NCI-H82 treated with DMSO at 0.1 percent for 48 hours (cell line): ENCODE measurements around the gene FBXW4.
A peak's percentile ranks its signal among the peaks of the same experiment; 100 is the strongest.

ENCODE experiments used
- DNase-seq: peaks from one replicate; lab custom pipeline; 2025; ENCODE audit not compliant: unreplicated experiment; lab: John Stamatoyannopoulos, UW

FBXW4 gene

DNA sequence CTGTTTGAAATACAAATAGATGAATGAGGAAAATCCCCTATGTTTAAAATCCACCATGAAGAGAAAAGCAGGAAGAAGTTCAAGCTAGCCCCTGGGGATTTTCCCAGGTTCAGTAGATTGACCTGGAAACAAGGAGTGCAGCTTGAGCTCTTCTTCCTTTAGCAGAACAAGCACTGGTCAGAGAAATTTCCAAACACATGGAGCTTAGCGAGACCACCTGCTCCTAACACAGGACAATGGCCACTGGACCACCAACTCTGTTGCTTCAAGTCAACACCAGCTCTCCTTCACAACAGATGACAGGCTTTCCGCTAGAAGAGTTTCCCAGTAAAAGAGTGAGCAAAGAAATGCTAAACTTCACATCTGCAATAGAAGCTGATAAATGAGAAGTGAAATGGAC lies 9.4 kb upstream of the FBXW4 start:
- DNase-seq: no peak

DNA sequence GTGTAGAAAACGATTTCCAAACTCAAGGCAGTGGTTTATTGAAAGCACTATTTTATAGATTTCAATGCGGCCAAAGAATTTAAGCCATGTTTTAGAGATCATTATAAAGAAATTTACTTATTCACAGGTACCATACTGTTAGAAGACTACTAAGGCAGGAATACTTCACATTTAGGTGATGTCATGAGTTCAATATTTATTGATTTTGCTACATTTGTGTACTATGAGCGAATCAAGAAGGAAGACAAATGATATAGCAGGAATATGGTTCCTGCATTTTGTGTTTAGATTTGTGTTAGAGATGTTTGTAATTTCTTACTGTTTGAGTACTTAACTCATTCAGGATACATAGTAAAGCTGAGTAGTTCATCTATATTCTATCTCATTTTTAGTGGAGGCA lies 1.7 kb upstream of the FBXW4 start:
- no peak for DNase-seq

DNA sequence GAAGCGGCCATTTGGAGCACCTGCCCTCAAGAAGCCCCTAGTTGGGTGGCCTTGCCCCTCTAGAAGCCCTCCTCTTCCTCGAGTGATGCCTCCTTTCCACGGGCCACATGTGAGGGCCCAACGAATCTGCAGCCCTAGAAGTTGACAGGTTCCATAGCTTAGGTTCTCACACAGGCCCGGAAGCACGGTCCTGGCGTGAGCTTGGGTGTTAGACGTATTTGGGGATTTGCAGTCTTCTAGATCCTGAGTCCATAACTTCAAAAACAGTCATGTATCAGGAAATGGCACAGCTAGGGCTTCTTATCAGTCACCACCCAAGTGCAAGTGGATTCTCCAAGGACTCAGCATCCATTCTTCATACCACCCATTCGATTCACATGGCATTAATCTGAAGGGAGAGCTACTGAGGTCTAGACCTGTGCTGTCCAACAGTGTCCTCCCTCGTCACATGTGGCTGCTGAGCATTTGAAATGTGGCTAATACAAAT lies 477 bp upstream of the FBXW4 start:
- no peak for DNase-seq

DNA sequence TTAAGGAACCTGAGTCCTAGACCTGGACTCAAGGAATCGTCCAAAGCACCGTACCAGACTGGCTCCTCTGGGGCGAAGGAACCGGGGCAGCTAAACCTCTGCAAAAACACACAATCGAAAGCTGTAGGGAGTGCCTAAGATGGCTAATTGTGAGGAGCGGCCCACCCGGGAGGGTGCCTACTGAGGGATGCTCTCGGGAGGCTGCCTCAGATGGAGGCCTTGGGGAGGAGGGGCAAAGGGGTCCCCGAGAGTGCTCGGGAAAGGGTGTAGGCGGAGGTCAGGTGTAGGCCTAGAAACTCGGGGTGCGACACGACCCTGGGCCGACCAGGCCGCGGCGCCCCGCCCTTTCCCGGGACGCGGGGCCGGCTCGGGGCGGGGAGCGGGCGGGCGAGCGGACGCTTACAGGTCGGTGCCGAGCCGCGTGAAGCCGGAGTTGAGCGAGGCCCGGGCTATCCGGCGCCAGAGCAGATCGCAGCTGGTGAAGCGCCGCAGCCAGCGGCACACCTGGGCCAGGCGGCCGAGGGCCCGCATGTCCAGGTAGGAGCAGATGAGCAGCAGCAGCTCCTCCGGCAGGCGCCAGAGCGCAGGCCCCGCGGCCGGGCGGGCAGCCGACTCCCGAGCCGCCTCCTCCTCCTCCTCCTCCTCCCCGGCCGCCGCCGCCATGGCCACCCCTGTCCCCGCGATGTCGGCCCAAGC lies 844 bp downstream of the FBXW4 start:
- DNase-seq: no peak

DNA sequence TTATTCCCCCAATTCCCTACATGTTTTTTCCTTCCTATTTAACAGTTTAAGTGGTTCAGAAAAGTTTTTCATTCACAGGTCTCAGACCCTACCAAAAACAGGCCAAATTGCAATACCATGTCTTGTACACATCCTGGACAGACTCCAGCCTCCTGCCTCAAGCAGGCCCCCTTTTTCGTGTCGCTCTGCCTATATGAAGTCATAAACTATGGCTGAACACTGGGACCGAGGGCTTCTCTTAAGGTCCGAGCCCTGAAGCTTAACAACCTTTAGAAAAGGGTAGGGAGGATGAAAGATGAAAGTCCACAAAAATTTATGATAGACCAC lies 1.4 kb downstream of the FBXW4 start:
- no peak for DNase-seq

DNA sequence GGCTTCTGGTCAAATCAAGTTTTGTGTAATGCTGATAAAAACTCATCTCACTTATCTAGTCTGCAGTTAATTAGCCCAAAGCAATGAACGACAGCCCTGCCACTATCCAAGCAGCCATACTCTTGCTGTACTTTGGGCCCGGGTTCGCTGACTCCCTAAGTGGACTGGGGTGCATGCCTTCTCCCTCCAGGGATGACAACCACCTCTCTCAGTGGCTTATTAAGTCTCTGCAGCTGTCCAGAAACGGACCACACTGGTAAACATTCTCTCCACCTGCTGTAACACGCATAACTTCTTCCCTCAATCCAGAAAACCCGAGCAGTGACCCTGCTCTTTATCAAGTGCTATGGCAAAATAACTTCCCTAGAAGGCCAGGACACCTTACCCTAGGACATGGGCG lies 3.9 kb downstream of the FBXW4 start:
- DNase-seq: no peak

DNA sequence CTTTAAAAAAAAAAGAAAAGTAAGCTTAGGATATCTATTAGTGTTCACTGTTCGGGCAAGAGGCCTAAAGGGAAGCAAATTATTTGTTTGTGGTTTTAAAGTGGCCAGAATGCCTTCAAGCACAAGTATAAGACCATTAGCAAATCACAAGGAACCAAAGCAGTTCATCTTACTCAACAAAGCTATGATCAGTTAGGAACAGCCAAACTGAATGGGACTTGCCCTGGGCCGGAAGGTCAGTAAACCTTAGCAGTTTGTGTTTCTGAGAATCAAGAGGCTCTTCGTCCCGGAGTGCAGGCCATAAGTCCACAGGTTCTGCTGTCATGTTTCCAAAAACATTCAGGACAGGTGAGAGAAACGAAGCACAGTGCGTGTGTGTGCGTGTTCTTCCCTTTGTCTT lies 4.5 kb downstream of the FBXW4 start:
- no peak for DNase-seq

DNA sequence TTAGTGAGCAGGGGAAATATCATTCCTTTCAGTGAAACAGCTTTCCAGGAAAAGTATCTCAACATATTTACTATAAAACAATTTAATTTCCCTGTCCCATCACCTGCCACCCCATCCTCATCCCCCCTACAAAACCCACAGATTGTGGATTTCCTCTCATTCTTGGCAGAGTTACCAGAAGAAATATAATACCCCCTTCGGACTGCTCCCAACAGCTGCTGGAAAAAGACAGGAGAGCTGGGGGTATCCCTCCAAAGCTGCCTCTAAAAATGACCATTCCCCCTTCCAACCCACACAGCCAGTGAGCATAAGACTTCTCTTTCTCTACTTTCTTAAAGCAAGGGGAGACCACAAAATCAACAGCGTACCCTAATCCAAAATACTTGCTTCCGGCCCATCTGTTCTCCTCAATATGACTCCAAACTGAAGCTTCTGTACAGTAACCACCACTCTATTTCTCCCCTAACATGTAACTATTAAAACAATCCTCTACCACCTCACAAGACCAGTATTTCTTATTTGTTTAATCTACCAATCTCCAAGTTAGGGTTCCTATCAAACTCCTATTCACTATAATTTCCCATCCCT lies 7.8 kb downstream of the FBXW4 start:
- no peak for DNase-seq

DNA sequence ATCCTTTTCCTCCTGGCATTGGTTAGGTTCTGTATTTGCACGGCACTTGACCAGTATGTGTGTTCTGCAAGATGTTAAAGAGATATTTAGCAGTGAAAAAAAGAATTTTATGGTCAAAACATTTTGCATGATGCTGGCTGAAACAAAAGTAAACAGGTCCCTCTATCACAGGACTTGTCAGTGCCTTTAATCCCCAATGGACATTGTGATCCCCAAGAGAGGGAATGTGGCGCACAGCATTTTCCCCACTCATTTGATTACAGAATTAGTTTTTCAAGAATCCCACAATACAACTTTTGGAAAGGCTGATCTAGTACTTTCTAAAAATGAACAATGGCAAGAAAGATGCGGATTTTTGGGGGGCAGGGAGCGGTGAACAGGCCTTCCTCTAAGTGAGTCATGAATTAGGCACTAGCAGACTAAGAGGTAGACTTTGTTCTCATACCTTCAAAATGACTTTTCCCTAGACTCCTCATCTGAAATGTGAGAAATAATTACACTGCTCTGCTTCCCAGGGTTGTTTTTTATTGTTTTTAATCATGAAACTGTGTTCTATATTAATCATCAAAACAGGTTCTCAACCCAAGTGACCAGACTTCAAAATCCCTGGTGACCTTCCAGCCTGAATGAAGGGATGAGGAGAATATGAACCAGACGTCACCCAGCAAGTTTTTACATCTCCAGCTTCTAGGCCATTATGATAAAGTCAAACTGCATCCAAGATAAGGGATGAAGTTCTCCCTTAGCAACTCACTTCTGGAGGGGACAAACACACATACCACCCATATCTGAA lies 8.6 kb downstream of the FBXW4 start:
- DNase-seq: no peak

DNA sequence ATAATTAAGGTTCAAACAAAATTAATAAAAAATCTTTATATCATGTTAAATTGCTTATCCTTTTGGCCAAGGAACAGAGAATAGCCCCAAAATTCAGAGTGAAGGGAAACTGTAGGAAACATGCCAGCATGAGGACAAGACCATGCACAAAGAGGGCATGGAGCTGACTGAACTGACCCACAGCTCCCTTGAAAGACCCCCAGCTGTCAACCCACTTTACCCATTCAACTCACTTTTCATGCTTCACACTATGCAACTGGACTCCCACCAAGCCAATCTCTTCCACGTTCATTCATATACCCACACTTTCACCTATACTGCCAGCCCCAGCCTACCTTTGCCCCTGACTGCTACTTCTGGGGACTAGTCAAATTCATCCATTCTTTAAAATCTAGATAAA lies 10.2 kb downstream of the FBXW4 start:
- no peak for DNase-seq

DNA sequence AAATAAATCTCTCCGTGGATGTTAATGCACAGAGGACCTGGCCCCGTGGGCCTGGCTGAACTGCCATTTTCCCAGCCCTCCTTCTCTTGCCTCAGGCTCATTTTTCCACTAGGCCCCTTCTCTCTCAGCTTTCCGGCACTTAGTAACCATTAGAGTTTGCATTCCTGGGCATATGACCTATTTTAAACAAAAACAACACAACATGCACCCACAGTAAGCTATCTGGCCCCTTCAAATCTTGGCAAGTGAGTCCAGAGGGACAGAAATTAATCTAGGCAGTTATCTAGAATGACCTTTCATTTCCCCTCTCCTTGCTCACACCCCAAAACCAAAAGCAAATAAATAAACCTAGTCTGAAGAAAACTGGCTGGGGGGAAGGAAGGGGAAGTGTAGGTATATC lies 11.7 kb downstream of the FBXW4 start:
- no peak for DNase-seq

DNA sequence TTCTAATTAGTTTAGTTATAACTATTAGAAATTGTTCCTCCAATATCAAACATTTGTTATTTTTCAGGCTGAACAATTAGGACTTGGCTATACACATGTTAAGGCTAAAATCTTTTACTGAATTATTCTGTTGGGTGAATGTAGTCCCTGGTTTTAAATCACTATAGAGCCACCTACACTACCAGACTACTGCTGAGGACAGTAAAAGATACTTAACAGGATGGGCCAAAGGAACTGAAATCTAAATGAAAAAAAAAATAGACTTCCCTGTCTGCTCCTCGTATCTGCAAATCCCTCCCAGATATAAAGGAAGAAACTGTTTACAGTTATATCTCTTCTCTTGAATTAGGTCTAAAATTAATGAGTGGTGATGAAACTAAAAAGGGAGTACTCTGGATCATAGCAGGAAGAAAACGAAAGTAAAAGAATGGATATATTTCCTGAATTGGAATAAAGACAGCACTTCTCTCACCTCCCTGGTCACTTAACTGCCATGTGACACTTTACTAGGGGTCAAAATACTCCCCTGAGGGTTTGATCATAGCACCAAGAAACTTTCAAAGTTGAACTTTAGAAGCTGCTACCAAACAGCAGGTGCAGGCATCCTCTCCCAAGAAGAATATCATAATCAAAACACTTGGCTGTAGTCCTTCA lies 12.7 kb downstream of the FBXW4 start:
- DNase-seq: no peak

DNA sequence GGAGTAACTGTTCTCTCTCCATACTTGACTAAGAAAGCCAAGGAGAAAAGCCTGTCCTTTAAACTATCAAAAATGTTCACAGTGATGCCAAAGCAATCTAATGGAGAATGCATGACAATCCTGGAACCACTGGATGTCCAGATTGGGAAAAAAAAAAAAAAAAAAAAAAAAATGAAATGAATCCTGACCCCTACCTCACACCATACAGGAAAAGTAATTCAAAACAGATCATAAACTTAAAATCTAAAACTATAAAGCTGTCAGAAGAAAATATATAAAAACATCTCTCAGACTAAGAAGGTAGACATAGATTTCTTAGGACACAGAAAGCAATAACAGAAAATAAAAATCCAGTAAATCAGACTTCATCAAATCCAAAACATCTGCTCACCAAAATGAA lies 18.4 kb downstream of the FBXW4 start:
- no peak for DNase-seq

DNA sequence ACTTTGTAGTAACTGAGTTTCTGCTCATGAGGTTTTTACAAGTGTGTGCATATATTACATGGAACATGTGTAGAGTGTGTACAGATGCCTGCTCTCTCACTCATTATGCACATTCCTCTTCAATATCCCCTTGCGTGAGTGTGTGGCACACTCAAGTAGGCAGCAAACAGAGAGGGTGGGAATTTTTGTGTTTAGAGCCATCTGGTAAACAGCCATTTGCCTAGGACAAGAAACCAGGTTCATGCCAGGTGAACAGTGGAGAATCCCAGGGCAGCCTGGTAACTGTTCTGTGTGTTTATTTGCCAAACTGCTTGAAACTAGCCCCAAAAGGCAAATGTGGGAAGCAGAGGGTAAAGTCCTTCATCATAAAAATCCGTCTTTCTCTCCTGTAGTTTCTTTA lies 19.9 kb downstream of the FBXW4 start:
- no peak for DNase-seq

DNA sequence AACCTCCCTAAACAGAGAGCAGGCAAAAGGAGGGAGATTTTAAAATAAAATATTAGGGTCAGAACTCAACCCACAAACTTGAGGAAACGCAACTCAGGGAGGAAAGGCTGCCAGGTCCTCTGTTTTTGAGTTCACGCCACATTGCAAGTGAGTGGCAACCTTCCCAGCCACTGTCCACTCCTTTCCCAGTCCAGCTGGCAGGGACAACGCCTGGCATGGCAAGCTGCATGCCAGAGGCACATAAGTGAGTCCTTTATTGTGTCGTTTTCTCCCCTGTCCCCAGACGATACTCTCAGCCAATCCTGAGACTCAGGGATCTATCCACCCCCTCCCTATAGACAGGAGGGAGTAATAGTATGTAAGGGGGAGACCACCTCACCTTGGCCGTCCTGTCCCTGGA lies 22.4 kb downstream of the FBXW4 start:
- DNase-seq: no peak

DNA sequence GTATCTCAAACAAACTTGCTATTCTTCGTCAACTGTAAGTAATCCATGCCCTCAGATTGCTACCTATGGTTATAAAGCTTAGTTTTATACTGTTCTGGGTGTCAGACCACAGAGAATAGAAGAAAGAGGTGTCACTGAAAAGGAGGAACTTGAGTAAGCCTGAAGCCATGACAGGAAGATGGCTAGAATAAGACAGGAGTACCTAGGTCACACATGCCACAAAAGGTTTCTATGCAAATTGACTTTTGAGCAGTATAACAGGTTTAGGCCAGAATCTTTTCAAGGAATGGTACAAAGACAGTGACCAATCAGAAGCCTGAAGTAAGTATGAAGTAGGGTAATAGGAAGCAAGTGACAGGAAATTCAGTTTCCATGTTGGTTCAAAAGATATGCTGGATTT lies 23.5 kb downstream of the FBXW4 start:
- DNase-seq: no peak

DNA sequence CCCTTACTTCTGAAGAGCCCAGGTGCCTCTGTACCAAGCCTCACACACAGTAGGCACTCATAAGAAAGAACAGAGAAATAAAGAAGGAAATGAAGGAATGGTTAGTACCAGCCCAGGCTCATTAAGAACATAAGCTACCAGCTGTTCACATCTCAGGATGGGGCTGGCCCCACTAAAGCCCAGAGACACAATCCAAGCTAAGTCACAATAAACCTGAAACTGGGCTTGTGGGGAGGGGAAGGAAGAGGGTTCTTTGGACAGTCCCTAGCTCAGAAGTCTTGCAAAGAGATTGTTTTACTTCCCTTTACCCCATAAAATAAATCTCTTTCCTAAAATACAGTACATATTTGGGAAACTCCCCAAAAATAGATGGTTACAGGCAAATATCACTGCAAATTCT lies 24.3 kb downstream of the FBXW4 start:
- no peak for DNase-seq

DNA sequence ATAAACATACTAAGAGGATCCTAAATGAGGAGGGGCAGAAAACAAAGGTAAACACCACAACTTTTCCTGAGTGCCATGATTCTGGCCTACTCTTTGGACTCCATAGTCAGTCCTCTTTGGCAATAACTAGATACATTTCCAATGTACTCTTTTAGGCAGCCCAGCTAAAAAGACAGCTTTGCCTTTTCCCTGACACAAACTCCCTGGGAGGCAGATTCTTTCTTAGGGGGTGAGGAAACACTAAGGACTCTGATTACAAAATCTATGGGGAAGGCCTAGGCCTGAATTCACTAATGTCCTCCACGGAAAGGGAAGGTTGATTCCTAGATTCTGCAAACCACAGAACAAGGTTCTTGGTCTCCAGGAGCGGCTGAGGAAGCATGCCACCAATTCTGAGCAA lies 25.8 kb downstream of the FBXW4 start:
- no peak for DNase-seq

DNA sequence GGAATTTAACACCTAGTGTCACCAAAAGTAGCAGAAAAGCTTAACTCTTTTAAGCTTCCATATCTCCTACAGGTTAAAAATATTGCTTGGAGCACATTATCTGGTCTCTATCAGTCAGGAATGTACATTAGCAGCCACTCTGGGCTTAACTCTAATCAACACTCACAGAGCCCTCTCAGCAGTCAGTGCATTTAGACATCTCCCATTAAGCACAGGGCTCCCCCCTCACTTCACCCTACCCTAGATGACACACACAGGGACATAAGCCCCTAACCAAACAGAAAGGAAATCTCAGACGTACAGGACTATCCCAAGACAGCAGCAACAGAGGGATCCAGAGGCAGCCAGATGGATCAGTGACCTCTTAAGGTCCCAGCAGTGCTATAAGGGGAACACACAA lies 26.4 kb downstream of the FBXW4 start:
- DNase-seq: peak; percentile 9

DNA sequence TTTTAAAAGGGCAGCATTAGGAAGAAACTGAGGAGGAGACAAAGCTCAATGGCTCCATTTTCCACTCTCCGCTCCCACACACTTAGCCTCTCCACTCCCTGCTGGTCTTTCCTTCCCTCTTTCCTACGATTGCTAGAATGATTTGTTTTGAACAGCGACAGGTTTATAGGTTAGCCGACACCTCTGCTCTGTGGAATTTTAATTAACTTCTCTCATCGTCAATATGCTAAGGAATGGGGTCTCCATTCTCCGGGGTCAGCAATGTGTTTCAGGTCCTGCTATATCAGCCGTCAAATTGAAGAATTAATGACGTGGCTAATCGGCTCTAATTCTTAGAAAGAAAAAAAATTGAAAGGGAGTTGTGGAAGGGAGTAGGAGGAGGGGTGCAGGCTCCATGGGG lies 28.9 kb downstream of the FBXW4 start:
- DNase-seq: no peak

DNA sequence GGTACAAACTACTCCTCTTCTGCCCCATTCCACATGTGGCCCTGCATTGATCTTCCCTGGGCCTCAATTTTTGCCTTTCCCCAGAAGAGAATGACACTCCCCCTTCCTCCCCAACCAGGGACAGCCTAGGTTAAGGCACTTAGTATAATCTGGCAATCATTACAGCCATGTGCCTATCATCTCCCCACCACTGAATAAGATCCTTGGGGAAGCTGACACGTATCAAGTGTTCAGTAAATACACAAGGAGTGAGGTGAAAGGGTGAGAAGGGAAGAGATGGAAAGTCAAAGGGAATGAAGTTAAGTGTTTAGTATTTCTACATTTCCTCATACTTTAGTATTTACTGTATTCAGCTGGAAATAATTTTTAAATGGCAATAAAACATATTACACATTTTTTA lies 31.9 kb downstream of the FBXW4 start:
- DNase-seq: no peak

DNA sequence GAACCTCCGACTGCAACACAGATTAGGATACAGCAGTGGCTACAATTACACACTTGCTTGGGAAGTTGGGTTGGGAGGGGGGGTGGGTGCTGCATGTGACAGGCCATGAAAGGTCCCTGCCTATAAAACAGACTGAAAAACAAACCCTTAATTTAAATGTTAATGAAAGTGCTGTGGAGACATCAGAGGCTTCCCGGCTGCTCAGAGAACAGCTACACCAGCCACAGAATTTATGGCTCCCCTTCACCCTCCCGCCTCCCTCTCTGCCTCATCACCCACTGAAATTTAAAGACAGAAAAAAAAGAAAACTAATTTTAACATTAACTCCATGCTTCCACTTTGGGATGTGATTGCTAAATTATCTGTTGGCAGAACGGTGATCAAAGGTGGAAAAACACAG lies 34.7 kb downstream of the FBXW4 start:
- DNase-seq: no peak
